ENCODE measurements around the gene FANCC.

DNA sequence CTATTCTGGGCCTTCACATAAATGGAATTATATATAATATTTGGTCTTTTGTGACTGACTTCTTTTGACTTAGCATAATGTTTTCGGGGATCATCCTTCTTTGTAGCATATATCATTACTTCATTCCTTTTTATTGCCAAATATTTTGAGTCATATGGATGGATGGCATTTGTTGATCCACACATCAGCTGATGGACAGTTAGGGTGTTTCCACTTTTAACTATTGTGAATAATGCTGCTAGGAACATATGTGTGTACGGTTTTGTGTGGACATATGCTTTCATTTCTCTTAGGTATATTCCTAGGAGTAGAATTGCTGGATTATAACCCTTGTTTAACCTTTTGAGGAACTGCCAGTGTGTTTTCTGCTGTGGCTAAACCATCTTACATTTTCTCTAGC, 249.6 kb downstream of the FANCC start:
- TF ChIP-seq, protein P1, sequence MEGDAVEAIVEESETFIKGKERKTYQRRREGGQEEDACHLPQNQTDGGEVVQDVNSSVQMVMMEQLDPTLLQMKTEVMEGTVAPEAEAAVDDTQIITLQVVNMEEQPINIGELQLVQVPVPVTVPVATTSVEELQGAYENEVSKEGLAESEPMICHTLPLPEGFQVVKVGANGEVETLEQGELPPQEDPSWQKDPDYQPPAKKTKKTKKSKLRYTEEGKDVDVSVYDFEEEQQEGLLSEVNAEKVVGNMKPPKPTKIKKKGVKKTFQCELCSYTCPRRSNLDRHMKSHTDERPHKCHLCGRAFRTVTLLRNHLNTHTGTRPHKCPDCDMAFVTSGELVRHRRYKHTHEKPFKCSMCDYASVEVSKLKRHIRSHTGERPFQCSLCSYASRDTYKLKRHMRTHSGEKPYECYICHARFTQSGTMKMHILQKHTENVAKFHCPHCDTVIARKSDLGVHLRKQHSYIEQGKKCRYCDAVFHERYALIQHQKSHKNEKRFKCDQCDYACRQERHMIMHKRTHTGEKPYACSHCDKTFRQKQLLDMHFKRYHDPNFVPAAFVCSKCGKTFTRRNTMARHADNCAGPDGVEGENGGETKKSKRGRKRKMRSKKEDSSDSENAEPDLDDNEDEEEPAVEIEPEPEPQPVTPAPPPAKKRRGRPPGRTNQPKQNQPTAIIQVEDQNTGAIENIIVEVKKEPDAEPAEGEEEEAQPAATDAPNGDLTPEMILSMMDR (IDR thresholded peaks at IDR 0.05; ENCODE audit: borderline replicate concordance, extremely low read depth, low read length, poor library complexity, severe bottlenecking): no peak
- TF ChIP-seq EZH2 (IDR thresholded peaks at IDR 0.05; ENCODE audit: borderline replicate concordance, low read depth, low read length, severe bottlenecking): no peak

All from DND-41 (cell line).